WERI-Rb-1 (cell line): ENCODE results near the gene TMEM131L.

Source experiments
- DNase-seq: peaks from one replicate; pipeline ENCODE4 v3.0.0-alpha.2; 2020
- H3K27ac ChIP-seq: fragments of 250-450 bp; sonication (Bioruptor Pico); 2 replicates; pipeline ENCODE4 v1.5.1; 2020; ENCODE audit warnings: mild to moderate bottlenecking, moderate library complexity
- H3K27me3 ChIP-seq: fragments of 250-450 bp; sonication (Bioruptor Pico); 2 replicates; pipeline ENCODE4 v1.5.1; 2021; ENCODE audit warnings: mild to moderate bottlenecking, low read depth, moderate library complexity; ENCODE audit not compliant: insufficient read depth, severe bottlenecking
- H3K36me3 ChIP-seq: fragments of 250-450 bp; sonication (Bioruptor Pico); 2 replicates; pipeline ENCODE4 v1.5.1; 2020; ENCODE audit warnings: mild to moderate bottlenecking, moderate library complexity
- H3K4me3 ChIP-seq: 2 replicates; pipeline ENCODE4 v1.5.1; 2011; ENCODE audit warnings: low read depth, mild to moderate bottlenecking, control low read depth, low read length
- H3K9me3 ChIP-seq: fragments of 250-450 bp; sonication (Bioruptor Pico); 2 replicates; pipeline ENCODE4 v1.5.1; 2021; ENCODE audit warnings: mild to moderate bottlenecking, moderate library complexity; ENCODE audit not compliant: severe bottlenecking
- CTCF ChIP-seq: IDR thresholded peaks from 2 replicates; pipeline ENCODE4 v1.5.1; 2011; ENCODE audit warnings: low read depth, mild to moderate bottlenecking, control low read depth, inconsistent platforms, low read length

Gene TMEM131L

GRCh38 chr4:153465140-153465539, 1.0 kb upstream of the TMEM131L start:
- Histone ChIP-seq H3K9me3 (peaks cover 3% of the 10 kb centered on the region), H3K27ac (no peak overlapping the region), H3K36me3 (no peaks in the 10 kb centered on the region), H3K27me3 (peaks cover 61% of the 10 kb centered on the region), H3K4me3 (no peak overlapping the region)
- no peak for DNase-seq
- no peak for TF ChIP-seq CTCF

- Histone ChIP-seq H3K27me3 (peaks cover 62% of the 10 kb centered on the region), H3K4me3 (peak overlapping the region; percentile 59), H3K27ac (no peak overlapping the region), H3K9me3 (peaks cover 3% of the 10 kb centered on the region), H3K36me3 (no peaks in the 10 kb centered on the region)
- TF ChIP-seq CTCF, result no peak
- DNase-seq, result no peak
Measured at GRCh38 chr4:153465615-153466080, 512 bp upstream of the TMEM131L start.

GRCh38 chr4:153466949-153467896, 1.1 kb downstream of the TMEM131L start:
- no peak overlapping the region for H3K27ac ChIP-seq
- peaks cover 69% of the 10 kb centered on the region for H3K27me3 ChIP-seq
- peak; percentile 34 for DNase-seq
- H3K9me3 ChIP-seq, result no peaks in the 10 kb centered on the region
- no peaks in the 10 kb centered on the region for H3K36me3 ChIP-seq
- no peak for TF ChIP-seq CTCF
- peak overlapping the region; percentile 59 for H3K4me3 ChIP-seq

- no peak for DNase-seq
- H3K27ac ChIP-seq, result no peak overlapping the region
- H3K4me3 ChIP-seq, result no peak overlapping the region
- no peak for TF ChIP-seq CTCF
- no peaks in the 10 kb centered on the region for H3K9me3 ChIP-seq
- no peaks in the 10 kb centered on the region for H3K36me3 ChIP-seq
- peaks cover 72% of the 10 kb centered on the region for H3K27me3 ChIP-seq
Measured at GRCh38 chr4:153467897-153468262, 1.7 kb downstream of the TMEM131L start.

- TF ChIP-seq CTCF, result no peak
- H3K9me3 ChIP-seq, result no peaks in the 10 kb centered on the region
- no peak for DNase-seq
- H3K27me3 ChIP-seq, result peaks cover 67% of the 10 kb centered on the region
- no peaks in the 10 kb centered on the region for H3K36me3 ChIP-seq
- H3K4me3 ChIP-seq, result no peak overlapping the region
- H3K27ac ChIP-seq, result no peak overlapping the region
Measured at GRCh38 chr4:153468587-153468986, 2.4 kb downstream of the TMEM131L start.
